ENCODE measurements around the gene CTDSPL2. TPM values are rescaled to one million over a fixed set of nuclear protein-coding genes. Genes with fewer than 3 reads are reported as not detected.
A peak's percentile ranks its signal among the peaks of the same experiment; 100 is the strongest.
"Not testable (repeated sequence)": the region's sequence is repeated elsewhere in the genome, so short reads cannot be mapped to it uniquely, and the experiment has no call there.

The CTDSPL2 gene
- total RNA-seq (2014; rRNA removed; shearing (Covaris generic)), result 69.8 and 76.1 TPM in 2 replicates

DNA sequence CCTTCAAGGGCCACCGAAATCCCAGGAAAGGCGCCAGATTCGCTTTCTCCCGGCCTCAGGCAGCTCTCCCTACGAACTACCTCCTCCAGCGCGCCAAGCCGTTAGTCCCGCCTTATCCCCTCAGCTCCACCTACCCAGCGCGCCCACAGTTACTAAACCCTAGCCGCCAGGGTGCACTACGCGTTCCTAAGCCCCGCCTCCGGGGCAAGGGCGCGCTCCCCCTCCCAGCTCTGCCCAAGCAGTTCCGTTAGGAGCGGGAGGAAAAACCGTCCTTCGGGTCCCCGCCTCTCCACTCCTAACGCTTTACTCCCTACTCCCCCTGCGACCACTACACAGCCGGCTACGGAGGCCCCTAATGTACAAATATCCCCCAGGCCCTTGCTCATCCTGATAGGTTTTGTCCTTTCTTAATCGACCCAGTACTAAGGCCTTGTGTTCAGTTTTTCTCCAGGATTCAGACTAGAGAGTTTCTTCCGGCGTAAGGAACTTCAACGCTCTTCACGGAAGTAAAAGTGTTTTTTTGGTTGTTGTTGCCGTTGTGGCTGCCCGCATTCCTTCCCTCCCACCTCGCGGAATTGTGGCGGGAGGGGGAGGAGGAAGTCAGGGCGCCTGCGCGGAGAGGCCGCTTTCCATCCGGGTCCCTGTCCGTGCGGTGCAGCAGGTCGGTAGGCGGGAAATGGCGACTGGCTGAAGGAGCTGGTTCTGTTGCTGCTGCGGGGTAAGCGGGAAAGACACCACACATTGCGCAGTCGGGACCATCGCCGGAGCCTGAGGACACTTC, at the start of gene CTDSPL2:
TSS of gene CTDSPL2 (plus strand) at position 655 of the 781 bp plus-strand sequence. CDS start 31,386 bp downstream, outside the sequence.
- DNase-seq (ENCODE audit: low spot score), result peak; percentile 100

DNA sequence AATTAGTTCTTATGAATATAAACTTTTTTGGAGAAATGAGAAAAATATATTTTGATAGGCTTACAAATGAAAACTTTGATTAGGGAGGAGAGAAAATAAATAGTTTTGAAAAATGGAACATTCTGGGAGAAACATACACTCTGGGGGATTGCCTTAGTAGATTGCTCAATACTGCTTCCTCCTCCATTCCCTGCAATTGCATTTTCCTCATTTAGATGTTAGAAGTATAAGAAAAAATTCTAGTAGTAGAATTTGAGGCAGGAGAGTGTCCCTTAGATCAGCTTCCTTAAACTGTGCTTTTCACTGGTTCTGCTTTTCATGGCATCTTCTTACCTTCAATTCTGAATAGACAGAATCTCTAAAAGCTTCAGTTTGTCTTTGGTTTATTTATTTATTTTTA, 46.2 kb upstream of the CTDSPL2 start:
- no peak for DNase-seq (ENCODE audit: low spot score)

DNA sequence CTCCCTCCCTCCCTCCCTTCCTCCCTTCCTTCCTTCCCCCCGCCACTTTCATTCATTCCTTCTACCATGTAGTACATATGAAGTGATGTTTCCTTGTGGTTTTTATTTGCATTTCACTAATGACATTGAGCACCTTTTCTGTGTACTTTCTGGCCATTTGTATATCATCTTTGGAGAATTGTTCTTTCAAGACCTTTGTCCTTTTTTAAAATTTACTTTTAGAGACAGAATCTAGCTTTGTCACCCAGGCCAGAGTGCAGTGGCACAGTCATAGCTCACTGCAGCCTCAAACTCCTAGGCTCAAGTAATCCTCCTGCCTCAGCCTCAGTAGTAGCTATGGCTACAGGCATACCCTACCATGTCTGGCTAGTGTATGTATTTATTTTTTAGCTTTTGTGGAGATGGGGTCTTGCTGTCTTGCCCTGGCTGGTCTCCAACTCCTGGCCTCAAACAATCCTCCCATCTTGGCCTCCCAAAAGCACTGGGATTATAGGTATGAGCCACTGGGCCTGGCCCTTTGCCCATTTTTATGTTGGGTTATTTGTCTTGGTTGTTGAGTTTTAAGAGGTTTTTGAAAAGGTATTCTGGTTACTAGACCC, 42.0 kb upstream of the CTDSPL2 start:
- DNase-seq (ENCODE audit: low spot score), result no peak

DNA sequence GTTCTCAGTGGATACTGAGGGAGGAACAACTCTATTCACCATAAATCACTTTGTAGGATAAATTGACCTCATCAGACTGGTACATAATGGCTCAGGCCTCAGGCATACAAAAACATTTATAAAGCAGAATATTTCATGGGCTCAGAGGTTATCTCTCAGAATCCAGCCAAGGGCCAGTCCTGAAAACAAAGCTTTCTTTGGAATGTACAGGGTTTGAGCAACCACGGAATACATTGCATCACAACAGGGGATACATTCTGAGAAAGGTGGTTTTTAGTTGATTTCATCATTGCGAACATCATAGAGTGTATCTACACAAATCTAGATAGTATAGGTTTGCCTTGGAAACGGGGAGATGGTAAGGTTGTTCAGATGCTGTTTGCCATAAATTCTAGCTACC, 33.4 kb upstream of the CTDSPL2 start:
- no peak for DNase-seq (ENCODE audit: low spot score)

DNA sequence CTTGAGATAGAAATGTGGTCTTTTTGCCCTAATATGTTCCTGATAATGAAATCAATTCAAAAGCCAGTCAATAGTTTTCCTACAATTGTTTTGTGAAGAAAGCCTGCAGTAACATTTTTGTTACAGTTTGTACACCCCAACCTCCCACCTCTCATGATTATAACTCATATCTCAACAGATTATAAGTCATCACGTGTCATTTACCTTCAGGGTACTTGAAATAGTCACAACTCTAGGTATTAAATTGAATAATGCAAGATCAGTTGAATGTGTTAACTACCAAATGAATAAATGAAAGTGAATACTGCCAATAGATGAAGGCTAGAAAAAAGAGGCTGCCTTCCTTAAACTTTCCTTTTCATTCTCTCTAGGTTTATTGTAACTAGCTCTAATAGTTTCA, 32.9 kb upstream of the CTDSPL2 start:
- no peak for DNase-seq (ENCODE audit: low spot score)

DNA sequence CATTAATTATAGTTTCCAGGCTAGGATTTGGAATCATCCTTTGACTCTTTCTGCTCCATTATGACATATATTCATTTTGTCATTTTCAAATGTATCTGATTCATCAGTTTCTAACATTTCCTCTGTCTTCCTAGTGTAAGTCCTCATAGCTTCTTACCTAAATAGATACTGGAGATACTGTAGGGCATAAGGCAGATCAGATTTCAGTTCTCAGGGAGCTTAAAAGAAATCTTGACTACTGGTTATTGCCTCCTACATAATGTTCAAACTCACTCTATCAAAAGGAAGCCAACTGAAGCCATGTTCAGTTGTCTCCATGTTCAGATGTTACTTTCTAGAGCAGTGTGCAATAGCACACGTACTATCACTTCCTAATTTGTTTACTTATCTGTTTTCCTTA, 29.6 kb upstream of the CTDSPL2 start:
- DNase-seq (ENCODE audit: low spot score), result no peak

DNA sequence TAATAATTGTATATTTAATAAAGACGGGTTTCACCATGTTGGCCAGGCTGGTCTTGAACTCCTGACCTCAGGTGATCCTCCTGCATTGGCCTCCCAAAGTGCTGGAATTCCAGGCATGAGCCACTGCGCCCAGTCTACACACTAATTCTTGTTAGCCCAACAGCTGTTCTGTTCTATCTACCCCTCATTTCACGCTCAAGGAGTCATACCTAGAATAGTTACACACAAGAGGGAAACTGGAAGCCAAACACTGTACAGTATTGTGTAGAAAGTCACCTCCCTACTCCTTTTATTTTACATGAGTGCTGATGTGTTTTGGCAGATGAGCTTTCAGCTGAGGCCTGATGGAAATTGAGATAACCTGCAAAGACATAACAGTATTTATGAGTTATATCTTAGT, 13.4 kb upstream of the CTDSPL2 start:
- DNase-seq (ENCODE audit: low spot score), result no peak

DNA sequence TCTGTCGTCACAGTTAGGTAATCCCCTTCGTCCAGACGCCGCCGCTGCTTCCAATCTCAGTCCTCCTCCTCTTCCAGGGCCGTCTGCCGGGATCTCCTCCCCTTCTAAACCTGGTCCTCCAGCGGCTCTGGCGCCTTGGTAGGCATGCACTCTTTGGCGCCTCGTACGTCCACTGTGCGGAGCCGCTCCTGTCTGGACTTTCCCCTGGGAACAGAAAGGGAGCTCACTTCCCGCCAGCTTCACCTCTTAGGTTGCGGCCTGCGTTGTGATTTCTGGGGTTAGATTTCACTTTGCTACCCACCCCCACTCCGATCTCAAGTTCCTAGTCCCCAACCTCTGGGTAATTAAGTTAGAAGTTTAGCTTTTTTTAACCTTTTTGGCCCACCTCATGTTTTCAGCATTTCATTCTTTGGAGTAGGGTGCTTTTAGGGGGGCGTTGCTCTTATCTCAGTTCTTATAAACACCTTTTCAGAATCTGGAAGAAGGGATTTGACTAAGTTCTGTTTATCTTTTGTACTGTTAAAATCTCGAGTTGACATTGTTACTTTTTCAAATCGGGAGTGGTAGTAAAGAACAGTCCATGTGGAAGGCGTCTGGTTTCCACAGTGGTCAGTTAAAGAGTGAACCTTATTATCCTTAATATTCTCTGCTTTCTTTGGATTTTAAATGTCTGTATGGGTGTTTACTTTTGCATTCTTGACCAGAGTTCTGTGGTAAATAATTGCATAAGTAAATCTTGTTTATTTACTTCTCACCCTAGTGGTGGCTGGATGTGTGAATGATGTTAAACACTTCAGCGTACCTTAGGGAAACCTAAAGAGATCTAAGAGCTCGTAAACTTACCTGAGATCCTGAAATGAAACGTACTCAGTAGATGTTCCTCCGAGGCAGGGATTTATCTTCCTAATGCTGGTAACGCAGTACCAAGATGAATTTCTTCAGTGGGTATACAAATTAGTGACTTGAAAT, 611 bp downstream of the CTDSPL2 start:
- DNase-seq (ENCODE audit: low spot score), result peak; percentile 88

DNA sequence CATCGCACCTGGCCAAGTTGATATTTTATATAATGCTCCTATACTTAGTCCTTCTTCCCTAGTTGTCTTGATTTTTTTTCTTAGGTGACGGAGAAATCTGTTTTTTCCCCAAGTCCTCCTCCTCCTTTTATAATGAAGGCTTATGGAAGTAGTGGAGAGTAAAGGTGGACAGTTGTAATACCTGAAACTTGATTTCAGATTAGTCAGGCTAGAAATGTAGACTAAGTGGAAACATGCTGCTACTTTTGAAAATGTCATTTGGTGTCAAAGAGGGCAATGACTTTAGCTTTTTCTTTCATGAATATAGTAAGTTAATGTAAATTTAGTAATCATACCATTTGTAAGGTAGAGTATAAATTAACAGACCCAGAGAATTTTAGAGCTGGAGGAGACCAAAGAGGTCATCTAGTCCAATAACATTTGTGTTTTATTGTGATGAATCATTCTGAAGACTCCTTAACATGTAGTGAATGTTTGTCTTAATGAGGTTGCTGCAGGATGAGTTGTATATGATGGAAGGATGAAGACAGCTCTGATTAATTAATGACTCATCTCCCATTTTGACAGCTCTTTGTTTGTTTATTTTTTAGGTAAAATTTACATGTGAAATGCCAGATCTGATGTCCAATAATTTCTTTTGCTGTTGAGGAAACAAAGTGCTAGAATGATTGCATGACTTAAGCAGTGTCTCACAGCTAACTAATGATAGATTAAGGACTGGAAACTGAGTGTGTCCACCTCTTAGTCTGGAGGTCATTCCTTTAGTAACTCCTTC, 8.7 kb downstream of the CTDSPL2 start:
- peak; percentile 3 for DNase-seq (ENCODE audit: low spot score)

DNA sequence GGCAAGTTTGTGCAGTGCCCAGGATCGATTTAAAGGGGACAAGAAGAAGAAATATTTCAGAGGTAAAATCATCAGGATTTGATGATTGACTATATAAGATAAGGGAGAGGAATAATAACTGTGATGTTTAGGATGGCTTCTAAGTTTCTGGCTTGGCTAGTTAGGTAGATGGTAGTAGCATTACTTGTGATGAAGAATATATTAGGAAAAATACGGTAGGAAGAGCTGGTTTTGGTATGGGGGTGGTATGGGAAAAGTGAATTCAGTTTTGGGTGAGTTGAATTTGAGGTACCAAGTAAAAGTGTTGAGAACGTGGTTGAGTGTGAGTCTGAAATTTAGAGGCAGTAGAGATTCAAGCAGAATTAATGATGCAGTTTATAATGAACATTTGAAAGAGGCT, 11.0 kb downstream of the CTDSPL2 start:
- no peak for DNase-seq (ENCODE audit: low spot score)

DNA sequence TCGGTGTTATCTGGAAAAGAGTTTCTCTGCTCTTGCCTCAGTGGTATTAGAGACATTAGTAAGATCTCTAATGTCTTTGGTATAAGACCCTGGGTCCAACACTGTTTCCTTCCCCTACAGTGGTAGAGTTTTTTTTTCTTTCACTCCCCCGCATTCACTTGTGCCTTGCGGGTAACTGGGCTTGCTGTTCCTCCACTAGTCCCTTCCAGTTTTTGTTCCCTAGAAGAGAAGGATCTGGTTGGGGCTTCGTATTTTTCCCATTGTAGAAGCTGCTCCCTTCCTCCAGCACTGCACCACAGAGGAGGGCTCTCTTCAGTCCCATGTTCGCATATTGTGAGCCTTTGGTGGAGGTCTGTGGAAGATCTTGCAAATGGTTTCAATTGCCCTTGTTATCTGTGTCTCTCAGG, 13.7 kb downstream of the CTDSPL2 start:
- no peak for DNase-seq (ENCODE audit: low spot score)

DNA sequence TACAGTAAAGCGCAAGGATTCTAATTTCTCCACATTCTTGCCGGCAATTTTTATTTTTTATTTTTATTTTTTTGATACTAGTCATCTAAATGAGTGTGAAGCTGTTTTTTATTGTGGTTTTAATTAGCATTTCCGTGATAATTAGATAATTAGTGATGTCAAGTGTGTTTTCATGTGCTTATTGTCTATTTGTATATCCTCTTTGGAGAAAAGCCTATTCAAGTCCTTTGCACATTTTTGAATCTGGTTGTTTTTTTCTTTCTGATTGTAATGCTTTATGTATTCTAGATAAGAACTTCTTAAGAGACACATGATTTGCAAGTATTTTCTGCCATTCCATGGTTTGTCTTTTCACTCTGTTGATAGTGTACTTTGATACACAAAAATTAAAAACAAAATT, 16.1 kb downstream of the CTDSPL2 start:
- no peak for DNase-seq (ENCODE audit: low spot score)

DNA sequence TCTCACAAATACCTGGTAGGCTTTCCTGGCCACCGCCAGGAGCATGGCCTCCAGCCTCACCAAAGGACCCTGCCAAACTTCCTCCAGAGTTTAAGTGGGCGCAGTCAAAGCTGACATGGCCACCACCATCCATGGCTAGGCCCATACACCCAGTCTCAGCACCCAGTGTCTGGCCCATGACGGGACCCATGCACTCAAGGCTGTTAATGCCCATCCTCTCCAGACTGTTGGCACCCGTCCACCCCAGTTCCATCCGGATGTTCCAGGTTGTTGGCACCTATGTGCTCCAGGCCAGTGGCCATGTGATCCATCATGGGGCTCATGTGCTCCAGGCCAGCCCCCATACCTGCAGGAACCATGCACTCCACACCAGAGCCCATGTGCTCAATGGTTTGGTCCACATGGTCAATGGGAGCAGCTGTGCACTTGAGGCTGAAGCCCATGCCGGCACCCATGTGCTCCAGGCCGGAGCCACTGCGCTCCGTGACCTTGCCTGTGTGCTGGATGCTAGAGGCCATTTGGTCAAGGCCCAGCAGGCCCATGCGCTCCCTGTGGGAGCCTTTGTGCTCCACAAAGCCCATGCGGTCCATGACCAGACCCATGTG, 20.4 kb downstream of the CTDSPL2 start:
- DNase-seq (ENCODE audit: low spot score), result no peak

DNA sequence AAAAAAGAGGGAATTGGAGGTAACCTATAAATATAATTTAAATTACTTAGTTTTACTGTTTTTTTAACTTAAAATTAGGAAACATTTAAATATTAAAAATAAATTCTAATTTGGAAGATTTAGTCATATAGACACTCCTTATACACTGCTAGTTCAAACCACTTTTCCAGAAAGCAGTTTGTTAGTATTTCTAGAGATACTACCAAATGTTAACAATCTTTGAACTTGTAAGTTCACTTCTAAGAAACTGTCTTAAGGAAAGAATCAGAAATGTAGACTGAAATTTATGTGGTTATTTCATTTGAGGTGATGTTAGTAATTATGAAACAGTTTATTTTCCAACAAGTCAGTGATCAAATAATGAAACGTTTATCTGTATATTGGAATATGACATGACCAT, 22.7 kb downstream of the CTDSPL2 start:
- no peak for DNase-seq (ENCODE audit: low spot score)

DNA sequence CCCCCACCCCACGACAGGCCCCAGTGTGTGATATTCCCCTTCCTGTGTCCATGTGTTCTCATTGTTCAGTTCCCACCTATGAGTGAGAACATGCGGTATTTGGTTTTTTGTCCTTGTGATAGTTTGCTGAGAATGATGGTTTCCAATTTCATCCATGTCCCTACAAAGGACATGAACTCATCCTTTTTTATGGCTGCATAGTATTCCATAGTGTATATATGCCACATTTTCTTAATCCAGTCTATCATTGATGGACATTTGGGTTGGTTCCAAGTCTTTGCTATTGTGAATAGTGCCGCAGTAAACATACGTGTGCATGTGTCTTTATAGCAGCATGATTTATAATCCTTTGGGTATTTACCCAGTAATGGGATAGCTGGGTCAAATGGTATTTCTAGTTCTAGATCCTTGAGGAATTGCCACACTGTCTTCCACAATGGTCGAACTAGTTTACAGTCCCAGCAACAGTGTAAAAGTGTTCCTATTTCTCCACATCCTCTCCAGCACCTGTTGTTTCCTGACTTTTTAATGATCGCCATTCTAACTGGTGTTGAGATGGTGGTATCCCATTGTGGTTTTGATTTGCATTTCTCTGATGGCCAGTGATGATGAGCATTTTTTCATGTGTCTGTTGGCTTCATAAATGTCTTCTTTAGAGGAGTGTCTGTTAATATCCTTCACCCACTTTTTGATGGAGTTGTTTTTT, 26.3 kb downstream of the CTDSPL2 start:
- not testable (repeated sequence) for DNase-seq (ENCODE audit: low spot score)

DNA sequence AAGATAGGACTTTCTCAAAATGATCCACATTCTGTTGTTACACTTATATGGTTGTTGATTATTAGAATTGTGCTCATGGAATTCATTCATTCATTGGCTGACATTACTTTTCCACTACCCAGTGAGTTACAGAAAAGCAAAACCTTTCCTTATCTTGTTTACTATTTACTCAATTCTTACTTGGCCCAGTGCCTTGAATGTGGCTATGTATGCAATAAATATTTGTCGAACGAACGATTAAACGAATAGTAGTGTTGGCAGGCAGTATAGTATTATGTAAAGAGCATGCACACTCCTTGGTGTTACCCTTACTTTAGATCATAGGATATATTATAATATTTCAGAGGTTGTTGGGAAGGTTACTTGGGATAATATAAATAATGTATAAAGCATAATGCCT, 31.0 kb downstream of the CTDSPL2 start:
- no peak for DNase-seq (ENCODE audit: low spot score)

DNA sequence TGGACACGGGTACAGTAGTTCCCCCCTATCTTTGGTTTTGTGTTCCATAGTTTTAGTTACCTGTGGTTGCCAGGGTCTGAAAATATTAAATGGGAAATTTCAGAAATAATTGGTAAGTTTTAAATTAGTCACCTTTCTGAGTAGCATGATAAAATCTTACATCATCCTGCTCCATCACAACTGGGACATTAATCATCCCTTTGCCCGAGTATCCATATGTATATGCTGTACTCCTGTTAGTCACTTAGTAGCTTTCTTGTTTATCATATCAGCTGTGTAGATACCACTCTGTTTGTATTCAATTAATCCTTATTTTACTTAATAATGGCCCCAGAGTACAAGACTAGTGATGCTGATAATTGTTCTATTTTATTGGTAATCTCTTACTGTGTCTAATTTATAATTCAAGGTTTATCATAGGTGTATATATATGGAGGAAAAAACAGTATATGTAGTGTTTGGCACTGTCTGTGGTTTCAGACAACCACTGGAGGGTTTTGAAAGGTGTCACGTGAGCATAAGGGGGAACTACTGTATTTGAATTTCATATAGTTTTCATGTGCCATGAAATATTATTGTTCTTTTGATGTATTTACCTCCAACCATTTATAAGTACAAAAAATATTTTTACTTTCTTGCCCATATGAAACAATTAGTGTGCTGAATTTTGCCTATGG, 41.4 kb downstream of the CTDSPL2 start:
- no peak for DNase-seq (ENCODE audit: low spot score)

DNA sequence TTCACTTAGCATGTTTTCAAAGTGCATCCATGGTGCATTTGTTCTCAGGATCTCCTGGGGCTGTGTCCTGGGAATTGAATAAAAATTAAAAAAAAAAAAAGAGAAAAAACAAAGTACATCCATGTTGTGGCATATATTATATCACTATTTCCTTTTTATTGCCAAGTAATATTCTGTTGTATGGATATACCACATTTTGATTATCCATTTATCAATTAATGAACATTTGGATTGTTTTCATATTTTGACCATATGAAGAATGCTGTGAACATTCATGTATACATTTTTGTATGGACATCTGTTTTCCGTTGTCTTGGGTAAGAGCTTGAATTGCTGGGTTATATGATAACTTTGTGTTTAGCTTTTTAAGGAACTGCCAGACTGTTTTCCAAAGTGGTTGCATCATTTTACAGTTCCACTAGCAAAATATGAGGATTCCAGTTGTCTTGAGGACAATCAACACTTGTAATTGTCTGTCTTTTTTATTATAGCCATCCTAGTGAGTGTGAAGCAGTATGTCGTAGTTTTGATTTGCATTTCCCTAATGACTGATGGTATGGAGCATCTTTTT, 44.5 kb downstream of the CTDSPL2 start:
- no peak for DNase-seq (ENCODE audit: low spot score)

DNA sequence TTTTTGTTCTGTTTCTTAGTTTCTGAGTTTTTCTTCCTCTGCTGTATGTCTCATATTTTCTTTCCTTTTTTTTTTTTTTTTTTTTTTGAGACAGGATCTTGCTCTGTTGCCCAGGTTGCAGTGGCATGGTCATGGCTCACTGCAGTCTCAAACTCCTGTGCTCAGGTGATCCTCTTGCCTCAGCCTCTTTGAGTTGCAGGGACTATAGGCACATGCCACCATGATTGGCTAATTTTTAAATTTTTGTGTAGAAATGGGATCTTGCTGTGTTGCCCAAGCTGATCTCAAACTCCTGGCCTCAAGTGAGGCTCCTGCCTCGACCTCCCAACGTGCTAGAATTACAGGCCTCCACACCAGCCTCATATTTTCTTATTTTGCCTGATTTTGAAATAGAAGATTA, 51.9 kb downstream of the CTDSPL2 start:
- DNase-seq (ENCODE audit: low spot score), result no peak
